Inflammatory macrophage treated with lipopolysaccharide for 4 hours (primary cell): ENCODE measurements around the gene PLAC9.

Source experiments
- DNase-seq: peaks from one replicate; pipeline ENCODE4 v3.0.0-alpha.2; 2020

The PLAC9 gene

DNA sequence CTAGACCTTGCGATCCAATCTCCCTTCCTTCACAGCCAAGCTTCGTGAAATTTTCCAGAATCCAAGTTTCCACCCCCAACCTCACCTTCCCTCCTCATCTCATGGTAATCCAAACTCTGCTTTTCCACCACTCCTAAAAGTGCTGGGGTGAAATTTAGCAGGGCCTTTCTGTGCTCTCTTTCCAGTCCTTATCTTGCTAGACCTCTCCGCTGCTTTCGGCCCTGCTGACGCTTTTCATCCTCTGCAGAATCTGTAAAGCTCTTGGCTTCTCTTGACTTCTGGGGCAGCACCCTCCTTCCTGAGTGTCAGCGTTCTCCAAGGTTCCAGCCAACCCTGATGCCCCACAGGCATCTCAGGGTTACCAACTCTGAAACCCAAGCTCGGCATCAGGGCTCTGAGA, 7.7 kb downstream of the PLAC9 start:
- no peak for DNase-seq

DNA sequence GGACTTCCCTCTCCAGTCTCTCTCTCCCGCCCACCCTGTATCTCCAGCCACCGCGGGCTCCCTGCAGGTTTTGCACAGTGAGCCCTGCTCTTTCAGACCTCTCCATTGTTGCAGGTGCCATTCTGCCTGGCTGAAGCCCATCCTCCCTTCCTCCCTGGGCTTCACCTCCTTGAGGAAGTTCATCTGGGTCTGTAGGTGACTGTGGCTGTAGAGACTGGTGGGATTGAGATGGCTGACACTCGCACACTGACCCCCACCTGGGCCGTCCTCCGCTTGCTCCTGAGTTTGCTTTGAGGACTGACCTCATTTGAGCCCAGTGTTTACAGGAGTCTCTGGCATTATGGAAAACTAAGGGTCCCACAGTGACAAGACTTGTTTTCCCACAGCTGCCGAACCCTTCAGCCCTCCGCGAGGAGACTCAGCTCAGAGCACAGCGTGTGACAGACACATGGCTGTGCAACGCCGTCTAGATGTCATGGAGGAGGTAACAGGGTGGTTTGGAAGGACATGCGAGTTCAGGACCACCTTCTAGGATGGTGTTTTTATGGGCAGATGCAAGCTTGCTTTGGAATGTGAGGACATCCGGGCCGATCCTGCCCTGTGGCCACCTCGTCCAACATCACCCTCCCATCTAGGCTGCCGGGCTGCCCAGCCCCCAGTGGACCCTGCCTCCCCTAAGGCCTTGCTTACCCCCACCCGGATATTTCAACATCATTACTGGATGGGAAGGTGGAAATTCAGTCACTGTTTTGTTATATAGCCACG, 9.3 kb downstream of the PLAC9 start:
- no peak for DNase-seq

DNA sequence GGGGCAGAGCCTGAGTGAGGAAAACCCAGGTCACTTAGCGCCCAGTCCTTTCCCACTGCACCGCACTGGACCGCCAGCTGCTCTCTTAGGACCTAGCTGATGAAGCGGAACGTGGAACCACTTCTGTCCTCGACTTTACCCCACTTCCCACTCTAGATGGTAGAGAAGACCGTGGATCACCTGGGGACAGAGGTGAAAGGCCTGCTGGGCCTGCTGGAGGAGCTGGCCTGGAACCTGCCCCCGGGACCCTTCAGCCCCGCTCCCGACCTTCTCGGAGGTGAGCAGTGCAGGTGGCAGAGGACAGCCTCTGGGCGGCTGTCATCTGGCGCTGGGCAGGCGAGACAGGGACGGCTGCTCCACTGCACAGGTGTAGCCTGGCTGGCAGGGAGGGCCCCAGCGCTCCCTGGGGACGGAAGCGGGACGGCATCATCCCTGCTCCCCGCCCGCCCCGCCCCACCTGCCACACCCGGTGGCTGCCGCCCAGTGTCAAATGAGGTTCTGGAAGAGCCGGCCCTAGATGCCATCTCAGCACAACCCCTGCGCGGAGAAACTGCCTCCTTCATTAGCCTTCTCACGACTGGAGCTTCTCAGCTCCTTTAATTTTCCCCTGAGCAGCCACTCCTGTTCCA, 11.7 kb downstream of the PLAC9 start:
- no peak for DNase-seq

DNA sequence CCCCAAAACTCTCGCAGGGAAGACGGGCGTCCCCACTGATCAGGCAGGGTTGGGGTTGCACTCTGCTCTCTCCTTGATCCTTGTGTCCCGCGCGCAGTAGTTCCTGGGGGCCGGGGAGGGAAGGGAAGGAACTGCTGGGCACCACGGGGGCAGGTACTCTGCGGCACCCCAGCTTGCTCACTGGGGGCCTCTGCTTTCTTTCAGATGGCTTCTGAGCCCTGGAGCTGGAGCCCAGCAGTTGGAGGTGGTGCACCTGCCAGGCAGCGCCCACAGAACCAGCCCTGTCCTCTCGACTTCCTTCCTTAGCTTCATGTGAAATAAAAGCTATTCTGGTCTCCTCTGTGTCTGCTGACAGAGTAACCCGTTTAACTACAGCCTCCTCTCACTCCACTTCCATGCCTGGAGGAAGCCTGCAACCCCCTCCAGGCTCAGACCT, 12.2 kb downstream of the PLAC9 start:
- DNase-seq = no peak

DNA sequence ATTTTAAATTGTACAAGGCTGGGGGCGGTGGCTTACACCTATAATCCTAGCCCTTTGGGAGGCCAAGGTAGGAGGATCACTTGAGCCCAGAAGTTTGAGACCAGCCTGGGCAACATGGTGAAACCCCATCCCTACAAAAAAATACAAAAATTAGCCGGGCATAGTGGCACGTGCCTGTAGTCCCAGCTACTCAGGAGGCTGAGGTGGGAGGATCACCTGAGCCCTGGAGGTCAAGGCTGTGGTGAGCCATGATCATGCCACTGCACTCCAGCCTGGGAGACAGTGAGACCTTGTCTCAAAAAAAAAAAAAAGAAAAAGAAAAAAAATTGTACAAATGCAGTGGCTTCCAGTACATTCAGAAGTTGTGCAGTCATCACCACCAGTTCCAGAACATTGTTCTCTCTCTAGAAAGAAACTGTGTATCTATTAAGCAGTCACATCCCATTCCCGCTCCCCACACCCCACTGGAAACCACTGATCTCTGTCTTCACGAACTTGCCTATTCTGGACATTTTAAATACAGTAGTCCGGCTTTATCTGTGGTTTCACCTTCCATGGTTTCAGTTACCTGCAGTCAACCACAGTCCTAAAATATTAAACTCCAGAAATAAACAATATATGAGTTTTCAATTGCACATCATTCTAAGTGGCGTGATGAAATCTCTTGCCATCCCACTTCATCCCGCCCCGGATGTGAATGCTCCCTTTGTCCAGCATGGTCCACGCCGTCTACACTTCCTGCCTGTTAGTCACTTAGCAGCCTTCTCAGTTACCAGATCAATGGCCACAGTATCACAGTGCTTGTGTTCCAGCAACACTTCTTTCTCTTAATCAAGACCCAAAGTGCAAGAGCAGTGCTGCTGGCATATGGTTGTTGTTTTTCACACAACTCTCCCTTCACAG, 13.1 kb downstream of the PLAC9 start:
- peak; percentile 36 for DNase-seq

DNA sequence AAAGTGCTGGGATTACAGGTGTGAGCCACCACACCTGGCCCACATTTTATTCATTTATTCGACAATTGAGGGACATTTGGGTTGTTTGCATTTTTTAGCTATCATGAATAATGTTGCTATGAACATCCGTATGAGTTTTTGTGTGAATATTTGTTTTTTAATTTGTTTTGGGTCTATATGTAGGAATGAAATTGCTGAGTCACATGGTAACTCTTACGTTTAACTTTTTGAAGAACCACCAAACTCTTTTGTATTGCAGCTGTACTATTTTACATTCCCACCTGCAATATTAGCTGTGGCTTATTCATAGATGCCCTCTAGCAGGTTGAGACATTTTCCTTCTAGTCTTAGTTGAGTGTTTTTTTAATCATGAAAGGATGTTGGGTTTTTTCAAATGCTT, 14.4 kb downstream of the PLAC9 start:
- DNase-seq = no peak

DNA sequence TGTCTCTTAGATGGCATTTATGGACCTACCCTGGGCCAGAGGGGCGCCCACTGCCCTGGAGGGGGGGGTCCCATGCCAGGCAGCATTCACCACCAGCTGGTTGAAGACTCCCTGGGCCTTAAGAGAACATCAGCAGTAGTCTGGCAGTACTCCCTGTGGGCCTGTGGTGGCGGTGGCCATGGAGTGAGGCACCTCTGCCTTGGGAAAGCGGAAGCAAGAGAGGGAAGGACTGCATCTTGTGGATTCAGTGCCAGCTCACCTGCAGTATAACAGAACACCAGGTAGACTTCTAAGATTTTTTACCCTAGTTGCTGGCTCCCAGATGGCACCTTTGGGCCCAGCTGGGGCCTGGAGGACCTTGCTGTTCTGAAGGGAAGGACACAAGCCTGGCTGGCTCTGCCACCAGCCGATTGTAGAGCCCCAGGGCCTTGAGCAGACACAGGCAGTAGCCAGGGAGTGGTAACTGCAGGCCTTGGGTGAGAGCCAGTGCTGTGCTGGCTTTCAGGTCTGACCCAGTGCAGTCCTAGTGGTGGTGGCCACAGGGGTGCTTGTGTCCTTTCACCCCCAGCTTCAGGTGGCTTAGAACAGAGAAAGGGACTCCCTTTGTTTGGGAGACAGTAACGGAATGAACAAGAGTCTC, 15.8 kb downstream of the PLAC9 start:
- no peak for DNase-seq

DNA sequence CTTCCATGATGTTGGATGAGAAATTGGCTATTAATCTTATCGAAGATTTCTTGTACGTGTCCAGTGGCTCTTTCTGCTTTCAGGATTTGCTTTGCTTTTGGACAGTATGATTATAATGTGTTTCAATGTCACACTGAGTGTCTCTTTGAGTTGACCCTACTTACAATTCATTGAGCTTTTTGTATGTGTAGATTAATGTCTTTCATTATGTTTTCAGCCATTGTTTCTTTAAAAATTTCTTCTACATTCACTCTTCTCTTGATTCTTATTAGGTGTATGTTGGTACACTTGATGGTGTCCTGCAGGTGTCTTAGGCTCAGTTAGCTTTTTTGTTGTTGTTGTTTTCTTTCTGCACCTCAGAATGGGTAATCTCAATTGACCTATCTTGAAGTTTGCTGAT, 16.6 kb downstream of the PLAC9 start:
- DNase-seq = no peak

DNA sequence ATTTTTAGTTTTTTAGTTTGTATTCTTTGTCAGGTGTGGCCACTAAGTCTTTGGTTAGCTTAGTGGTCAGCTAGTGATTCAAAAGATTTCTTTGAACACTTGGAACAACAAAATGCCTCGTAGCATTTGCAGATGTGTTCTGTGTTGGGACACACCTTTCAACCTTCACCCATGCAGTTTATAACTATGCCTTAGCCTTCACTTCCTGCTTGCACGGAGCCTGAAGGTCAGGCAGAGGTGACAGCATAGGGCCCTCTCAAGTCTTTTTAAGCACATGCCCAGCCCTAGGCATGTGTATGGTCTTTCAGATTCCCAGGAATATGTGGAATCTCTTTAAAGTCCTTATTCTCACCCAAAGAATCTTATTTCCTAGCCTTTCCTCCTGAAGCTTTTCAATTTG, 17.6 kb downstream of the PLAC9 start:
- DNase-seq = no peak

DNA sequence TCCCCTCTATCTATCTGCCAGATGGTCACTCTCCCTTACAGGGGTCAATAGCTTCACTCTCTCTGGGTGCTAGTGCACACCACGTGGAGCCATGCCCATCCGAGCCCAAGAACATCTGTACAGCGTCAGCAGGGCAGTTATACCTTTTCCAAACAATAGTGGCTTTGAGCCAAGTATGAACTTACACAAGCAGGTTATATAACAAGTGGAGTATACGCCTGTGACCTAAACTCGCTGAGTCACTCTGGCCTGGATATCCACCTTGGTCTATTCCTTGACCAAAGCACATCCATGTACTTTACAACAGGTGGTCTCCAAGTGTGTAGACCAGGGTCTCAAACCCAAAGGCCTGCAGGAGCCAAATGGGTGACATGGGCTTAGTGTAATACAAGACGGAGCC, 20.3 kb downstream of the PLAC9 start:
- no peak for DNase-seq

DNA sequence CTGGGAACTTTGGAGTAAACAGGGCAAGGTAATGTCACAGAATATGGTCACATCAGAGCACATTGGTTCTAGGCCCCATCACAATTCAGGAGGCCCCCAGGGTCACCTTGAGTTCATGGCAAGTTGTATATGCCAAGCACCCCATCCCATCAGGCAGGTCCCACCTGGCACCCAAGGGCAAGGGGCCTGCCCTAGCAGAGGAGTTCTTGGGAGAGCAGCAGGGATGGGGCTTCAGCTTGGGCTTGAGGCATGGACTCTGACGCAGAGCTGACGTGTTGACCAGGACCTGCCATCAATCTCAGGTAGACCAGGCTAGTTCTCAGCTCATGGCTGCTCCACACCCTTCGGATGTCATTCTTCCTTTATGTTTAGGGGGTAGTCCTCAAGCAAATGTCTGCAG, 20.9 kb downstream of the PLAC9 start:
- no peak for DNase-seq

DNA sequence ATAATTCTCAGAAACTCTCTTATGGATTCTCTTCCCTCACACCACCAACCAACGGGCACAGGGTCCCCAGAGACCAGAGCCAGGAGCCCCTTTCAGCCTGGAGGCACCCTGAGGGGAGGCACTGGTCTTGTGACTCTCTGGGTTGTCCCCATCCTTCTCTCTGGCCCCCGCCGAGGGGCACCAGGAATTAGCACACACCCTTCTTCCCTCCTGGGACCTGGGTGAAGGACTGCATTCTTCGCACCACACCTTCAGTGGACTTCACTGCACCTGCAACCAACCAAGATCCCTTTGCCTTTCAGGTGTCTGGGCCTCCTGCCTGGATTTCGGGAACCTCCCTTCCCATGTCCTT, 22.1 kb downstream of the PLAC9 start:
- DNase-seq = no peak

DNA sequence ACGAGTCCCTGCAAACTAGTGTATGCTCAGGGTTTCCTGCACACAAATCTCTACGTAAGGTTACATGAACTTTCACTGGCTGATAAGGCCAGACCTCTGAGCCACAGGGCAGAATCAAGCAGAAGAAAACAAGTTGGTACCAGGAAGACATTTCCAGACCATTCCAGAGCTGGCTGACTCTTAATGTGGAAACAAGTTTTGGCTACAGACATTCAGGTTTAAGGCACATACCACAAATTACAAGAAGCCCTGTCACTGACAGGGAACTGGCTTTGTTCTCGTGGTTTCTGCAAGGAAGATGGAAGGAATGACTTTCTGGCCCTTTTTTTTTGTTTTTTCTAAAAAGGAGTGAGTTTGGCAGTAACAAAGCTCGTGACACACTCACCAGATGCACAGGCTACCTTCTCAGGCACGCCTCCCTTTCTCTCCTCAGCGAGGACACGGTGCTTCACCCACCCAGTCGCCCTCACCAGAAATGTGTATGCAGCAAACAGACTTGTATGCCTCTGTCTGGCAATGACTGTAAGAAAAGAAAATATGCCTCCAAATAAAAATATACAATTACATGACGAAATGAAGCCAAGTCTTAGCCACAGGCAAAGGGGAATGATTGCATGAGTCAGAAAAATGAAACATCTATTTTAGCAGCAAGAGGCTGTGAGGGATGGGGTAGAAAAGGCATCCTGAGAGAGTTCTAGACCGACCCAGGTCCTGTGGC, 22.6 kb downstream of the PLAC9 start:
- no peak for DNase-seq

DNA sequence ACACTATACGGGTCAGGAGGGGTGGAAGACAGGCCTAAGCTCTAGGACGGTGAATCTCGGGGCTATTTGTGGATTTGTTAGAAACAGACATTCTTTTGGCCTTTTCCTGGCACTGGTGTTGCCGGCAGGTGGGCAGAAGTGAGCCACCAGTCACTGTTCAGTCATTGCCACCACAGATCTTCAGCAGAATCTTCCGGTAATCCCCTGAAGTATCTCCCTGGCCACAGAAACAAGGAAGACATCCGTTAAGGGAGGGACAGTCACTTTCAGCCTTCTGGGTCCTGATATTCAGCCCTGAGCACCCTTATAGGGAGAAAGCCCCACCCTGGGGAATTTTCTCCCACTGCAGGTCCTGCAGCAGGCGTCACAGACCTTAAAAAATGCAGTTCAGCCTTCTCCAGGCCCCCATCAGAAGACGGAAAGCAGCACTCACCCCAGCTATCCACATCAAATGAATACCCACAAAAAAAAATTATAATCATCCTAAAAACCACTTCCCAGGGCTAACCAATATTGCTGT, 23.2 kb downstream of the PLAC9 start:
- no peak for DNase-seq

DNA sequence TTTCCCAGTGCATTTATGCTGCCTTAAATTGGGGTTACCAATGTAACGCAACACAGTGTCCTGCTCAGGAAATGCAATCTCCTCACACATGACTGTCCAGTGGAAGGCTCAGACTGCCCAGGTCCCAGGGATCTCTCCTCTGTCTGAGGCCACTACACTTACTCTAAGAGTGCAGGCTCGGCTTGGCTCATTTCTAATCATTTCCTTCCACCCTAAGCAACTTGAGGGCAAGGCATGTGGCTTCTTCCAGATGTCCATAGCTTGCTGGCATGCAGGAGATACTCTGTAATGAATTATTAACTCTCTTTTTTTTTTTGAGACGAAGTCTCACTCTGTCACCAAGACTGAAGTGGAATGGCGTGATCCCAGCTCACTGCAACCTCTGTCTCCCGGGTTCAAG, 23.7 kb downstream of the PLAC9 start:
- DNase-seq = no peak

DNA sequence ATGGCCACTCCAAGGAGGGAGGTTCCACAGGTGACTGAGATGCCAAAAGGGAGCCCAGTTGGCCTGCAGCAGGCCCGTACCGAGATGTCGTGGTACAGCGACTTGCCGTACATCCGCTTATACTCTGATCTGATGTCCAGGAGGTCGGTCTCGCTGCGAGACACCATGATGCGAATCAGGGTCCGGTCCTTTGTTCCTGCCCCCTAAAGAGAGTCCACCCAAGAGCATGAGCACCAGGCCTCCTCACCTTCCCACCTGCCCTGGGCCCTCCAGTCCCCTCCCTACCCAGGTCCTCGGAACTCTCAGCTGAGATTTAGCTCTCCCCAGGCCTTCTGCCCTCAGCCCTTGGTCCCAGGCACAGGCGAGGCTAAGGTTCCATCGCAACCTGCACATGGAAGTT, 25.0 kb downstream of the PLAC9 start:
- DNase-seq = no peak

DNA sequence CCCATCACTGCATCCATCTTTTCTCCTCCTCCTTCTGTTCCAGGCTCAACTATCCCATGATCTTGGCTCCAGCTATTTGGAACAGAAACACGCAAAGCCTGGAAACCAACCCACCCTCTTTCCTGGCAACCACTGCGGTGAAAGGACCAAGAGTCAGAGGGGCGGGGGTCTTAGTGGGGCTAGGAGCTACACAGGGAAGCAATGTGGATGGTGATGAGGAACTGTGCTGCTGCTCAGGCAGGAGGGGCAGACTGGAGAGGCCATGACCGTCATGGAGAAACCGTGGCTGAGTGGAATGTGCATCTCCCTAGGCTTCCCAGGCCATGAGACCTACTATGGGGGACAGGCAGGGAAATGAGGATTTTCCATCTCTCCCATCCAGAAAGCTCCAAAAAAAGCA, 25.6 kb downstream of the PLAC9 start:
- no peak for DNase-seq

DNA sequence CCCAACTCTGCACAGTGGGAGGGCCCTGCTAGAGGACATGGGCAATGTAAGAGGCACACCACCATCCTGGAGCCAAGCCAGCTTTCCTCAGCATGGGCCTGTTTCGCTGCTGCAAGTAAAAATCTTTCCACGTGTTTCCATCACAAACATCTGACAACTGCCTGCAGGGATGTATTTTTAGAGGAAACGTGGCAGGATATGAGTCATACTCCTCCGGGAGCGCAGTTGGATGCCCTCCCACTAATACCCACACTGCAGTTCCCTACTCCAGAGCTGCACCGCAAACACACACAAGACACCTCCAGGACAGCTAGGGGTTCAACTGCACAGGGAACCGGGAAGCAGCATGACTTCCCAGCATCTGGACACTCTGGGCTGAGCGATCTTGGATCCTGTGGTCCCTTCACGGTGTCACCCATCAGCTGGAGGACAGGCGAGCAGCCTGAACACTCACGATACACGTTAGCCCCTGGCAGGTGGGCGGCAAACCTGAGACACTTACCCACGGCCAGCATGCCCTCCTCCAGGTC, 26.1 kb downstream of the PLAC9 start:
- DNase-seq = peak; percentile 77

DNA sequence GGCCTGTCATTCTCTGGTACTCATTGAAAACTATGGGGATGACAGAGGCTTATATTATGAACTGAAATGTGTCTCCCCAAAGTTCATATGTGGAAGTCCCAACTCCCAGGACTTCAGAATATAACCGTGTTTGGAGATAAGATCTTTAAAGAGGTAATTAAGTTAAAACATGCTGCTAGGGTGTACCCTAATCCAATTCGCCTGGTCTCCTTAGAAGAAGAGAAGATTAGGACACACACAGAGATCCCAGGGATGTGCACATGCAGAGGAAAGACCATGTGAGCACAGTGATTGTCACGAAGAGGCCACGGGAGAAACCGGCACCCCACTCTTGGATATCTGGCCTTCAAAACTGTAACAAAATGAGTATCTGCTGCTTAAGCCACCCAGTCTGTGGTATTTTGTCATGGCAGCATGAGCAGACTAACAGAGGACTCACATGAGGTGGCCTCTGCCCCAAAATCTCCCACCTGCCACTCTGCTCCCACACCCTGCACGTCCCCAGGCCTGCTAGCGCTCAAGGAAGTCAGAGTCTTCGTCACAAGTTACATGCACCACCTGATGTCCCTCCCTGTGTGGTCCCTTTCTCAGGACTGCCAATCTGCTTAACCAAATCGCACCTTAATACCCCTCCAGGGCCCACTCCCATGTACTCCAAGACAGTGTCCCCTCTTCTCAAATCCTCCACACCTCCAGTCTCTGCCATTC, 26.8 kb downstream of the PLAC9 start:
- DNase-seq = no peak

DNA sequence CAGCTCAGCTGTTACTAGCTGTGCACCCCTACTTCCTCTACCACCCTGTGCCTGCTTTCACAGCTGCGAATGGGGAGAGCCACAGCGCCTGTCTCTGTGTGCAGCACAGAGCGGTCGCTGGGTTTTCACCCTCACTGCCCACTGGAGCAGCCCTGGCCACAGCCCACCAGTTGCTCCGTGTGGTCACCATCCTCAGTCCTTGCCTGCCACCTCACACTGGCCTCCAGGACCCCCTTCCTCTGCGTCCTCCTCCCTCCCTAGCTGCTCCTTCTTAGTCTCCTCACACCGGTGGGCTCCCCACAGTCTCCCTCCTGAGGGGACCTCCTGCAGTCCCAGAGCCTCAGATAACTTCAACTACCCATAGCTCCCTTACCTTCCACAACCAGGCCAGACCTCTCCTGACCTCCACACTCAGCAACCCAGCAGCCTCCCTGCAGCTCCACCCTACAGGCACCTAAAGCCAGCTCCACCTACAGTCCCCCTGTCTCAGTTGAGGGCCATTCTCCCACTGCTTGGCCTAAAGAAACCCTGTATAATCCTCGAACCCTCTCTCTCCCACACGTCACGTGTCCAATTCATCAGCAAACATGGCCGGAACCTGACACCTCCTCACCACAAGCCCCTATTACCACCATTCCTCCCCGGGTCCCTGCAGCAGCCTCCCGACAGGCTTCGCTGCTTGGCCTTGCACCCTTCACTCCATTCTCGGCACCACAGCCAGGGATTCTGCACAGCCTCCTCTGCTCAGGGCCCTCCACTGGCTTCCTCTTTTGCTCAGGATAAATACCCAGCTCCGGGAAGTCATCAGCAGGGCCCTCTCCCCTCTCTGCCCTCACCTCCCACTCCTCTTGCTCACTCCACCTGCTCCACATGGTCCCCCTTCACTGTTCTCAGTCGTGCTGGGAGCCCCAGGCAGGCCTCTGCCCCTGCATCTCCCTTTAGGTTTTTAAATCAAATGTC, 28.1 kb downstream of the PLAC9 start:
- DNase-seq = no peak
